Articular chondrocyte of knee joint (primary cell): ENCODE measurements around the gene CYP4Z1. TPM values are rescaled to one million over a fixed set of nuclear protein-coding genes. Genes with fewer than 3 reads are reported as not detected.

ENCODE experiments used
- total RNA-seq: library from RNA; depleted of rRNA; stranded (reverse); fragments of >200 nt; gene quantifications from 2 replicates; pipeline ENCODE4 v1.2.3, GENCODE V29; 2012

CYP4Z1 gene
- total RNA-seq: under 0.01 TPM in 1 of 2 replicates, not detected in the other

GRCh38 chr1:47067097-47067594 is at the start of gene CYP4Z1:
Gene CYP4Z1 (plus strand): TSS chr1:47067231. CDS start chr1:47067491, 260 bp downstream.

DNA sequence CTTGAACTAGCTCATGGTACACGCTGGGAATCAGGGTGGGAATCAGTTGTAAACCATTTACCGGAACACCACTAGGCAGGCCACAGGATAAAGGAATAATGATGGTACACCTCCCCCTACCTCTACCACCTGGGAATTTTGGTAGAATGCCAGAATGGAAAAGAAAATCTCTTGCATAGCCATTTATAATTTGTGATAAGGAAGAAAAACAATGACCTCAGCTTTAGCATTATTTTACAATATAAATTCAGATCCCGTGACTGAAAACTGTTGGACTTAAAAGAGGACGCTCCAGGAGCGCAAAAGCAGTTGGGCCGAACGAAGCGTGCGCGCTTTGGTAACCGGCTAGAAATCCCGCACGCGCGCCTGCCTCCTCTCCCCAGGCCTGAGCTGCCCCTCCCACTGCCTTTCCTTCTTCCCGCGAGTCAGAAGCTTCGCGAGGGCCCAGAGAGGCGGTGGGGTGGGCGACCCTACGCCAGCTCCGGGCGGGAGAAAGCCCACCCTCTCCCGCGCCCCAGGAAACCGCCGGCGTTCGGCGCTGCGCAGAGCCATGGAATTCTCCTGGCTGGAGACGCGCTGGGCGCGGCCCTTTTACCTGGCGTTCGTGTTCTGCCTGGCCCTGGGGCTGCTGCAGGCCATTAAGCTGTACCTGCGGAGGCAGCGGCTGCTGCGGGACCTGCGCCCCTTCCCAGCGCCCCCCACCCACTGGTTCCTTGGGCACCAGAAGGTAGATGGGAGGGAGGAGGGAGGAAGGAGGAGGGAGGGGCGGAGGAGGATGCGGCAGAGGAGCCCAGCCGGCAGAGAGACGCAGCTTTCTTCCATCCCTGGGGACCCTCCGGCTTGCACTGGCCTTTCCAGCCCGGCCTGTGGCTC is 43.5 kb upstream of the CYP4Z1 start, which contains the start of gene CYP4X1:
Gene CYP4X1, plus strand, starts transcription at position 402 of the 873 bp plus-strand sequence. Its CDS starts 149 bp downstream, at position 551.

DNA sequence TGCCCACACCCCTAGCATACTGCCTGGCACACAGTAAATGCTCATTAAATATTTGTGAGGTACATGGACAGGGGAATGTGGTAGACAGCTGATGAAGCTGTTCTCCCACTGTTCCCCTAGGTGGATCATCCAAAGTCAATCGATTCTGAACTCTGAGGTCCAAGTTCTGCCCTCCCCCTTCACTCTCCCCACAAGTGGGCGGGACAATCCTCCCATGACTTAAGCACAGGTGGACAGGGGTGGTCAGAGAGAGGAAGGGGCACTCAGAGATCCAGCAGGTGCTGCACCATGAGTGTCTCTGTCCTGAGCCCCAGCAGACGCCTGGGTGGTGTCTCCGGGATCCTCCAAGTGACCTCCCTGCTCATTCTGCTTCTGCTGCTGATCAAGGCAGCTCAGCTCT is 70.2 kb downstream of the CYP4Z1 start, which contains the start of gene CYP4A22:
Gene CYP4A22, plus strand, starts transcription at position 244 of the 400 bp plus-strand sequence. Its CDS starts 45 bp downstream, at position 289.

Other genes starting within 250 kb of the CYP4Z1 start
- gene CYP4A11, start 125.8 kb upstream of the CYP4Z1 start, total RNA-seq: not detected in 2 replicates
- gene CYP4X1, start 43.6 kb upstream of the CYP4Z1 start, total RNA-seq: 1.3 and 2.1 TPM in 2 replicates
- gene CYP4A22, start 70.2 kb downstream of the CYP4Z1 start, total RNA-seq: not detected in 2 replicates
- gene PDZK1IP1, start 122.8 kb downstream of the CYP4Z1 start, total RNA-seq: 0.26 TPM in 1 of 2 replicates, not detected in the other
- 0.22 TPM in 1 of 2 replicates, not detected in the other for gene TAL1, start 165.0 kb downstream of the CYP4Z1 start, total RNA-seq
- gene STIL, start 246.9 kb downstream of the CYP4Z1 start, total RNA-seq: 11.1 and 12.9 TPM in 2 replicates